ENCODE data around the gene MIEN1. TPM values are rescaled to one million over a fixed set of nuclear protein-coding genes. Genes with fewer than 3 reads are reported as not detected.

The MIEN1 gene
- total RNA-seq, 1 donor from 2014 or later, result 43.4 TPM

DNA sequence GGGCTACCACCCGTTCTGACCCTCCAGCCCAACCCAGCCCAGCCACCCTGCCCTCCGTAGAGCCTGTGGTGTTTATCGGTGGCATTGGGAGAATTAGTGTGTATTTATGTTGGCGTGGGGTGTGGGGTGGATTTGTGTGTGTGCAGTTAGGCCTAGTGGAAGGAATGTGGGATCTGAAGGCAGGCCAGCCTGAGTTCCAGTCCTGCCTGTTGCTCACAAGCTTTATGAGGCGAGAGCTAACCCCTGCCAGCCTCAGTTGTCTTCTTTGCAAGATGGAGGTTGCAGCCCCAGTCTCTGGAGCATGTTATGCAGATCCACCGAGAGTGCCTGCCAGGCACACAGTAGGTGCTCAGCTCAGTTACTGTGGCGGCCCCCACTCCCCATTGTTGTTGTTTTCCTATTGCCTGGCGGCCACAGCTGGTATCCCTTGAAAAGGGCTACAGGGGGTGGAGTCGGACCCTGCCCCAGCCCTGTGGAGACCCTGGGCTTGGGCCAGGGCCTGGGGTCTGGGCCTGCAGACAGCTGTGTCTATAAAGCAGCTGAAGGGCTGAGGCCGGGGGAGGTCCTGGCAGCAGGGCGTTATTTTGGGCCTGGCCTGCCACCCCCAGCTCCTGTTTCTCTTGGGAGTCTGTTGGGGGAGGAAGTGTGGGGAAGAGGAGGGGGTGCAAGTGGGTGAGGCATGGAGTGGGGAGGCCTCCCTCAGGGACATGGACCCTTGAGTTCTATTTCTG is 25.3 kb downstream of the MIEN1 start:
- TF ChIP-seq, protein P1, sequence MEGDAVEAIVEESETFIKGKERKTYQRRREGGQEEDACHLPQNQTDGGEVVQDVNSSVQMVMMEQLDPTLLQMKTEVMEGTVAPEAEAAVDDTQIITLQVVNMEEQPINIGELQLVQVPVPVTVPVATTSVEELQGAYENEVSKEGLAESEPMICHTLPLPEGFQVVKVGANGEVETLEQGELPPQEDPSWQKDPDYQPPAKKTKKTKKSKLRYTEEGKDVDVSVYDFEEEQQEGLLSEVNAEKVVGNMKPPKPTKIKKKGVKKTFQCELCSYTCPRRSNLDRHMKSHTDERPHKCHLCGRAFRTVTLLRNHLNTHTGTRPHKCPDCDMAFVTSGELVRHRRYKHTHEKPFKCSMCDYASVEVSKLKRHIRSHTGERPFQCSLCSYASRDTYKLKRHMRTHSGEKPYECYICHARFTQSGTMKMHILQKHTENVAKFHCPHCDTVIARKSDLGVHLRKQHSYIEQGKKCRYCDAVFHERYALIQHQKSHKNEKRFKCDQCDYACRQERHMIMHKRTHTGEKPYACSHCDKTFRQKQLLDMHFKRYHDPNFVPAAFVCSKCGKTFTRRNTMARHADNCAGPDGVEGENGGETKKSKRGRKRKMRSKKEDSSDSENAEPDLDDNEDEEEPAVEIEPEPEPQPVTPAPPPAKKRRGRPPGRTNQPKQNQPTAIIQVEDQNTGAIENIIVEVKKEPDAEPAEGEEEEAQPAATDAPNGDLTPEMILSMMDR (IDR thresholded peaks at IDR 0.05; ENCODE audit: unreplicated experiment), result no peak
- peaks cover 41% of the 10 kb centered on the region for H3K4me1 Mint-ChIP-seq (ENCODE audit: low read depth)
- no peaks in the 10 kb centered on the region for H3K9me3 Mint-ChIP-seq (ENCODE audit: low read depth)
- no peak for DNase-seq (ENCODE audit: low spot score, unreplicated experiment)
- H3K4me3 Mint-ChIP-seq (ENCODE audit: low read depth), result no peak overlapping the region
- H3K27me3 Mint-ChIP-seq, result no peaks in the 10 kb centered on the region
- H3K27ac Mint-ChIP-seq, result no peak overlapping the region
- peaks cover 6% of the 10 kb centered on the region for H3K36me3 Mint-ChIP-seq (ENCODE audit: insufficient read depth)

DNA sequence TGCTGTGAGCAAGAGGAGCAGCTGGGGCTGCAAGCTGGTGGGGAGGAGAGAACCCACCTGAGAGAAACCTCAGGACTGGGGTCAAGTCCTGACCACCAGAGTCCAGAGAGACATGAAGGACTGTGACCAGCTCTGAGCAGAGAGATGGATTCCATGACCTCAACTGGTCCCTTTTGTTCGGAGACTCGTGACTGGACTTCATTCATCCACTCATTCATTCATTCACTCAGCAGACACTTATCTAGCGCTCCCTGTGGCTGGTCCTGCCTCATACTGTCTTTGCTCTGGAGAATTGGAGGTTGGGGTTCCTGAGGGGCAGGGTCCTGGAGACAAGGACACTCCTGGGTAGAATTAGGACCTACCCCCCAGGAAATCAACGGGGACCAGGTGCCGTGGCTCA is 26.4 kb downstream of the MIEN1 start:
- Mint-ChIP-seq H3K36me3 (ENCODE audit: insufficient read depth) (peaks cover 3% of the 10 kb centered on the region), H3K4me3 (ENCODE audit: low read depth) (no peak overlapping the region), H3K9me3 (ENCODE audit: low read depth) (no peaks in the 10 kb centered on the region), H3K27me3 (no peaks in the 10 kb centered on the region), H3K27ac (peak overlapping the region; percentile 39), H3K4me1 (ENCODE audit: low read depth) (peaks cover 45% of the 10 kb centered on the region)
- TF ChIP-seq, protein P1 (IDR thresholded peaks at IDR 0.05; ENCODE audit: unreplicated experiment), result no peak
- DNase-seq (ENCODE audit: low spot score, unreplicated experiment), result no peak

DNA sequence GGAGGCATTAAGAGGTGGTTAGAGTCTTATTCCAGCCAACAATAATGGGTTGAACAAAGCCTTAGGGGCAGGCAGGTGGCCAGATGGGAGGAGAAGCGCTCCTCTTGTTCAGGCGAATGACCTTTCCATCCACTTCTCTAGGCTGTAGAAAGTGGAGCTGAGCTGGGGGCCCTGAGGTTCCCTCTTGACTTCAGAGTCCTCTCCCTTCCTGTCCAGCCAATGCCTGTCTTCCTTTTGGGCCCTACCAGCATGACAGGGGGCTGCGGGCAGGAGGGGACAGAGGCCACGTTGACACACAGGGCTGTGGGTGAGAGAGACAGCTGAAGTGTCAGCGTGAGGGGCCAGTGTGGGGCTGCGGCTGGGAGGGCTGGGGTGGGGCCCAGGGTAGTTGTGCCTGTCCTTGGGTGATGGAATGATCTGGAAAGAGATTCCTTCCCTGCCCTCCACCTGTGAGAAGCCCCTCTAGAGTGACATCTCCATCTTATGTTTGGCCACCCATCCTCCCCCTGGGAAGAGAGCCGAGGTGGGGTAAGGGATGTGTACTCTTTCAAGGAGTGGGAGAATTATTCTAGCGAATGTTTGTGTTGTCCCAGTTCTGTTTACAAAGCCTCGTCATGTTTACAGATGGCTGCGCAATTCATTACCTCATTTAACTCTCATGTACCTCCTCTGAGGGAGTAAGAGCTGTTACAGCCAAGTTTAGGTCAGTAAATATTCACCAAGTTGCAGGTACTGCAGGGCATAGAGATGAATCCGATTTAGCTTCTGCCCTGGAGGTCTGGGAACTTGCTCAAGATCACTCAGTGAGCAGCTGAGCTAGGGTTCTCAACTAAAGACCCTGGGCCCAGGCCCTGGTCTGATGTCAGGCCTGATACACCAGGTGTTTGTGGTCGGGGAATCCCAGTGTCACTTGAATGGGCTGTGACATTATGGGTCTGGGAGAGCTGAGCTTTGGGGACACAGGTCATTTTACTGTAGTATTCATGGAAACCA is 27.1 kb downstream of the MIEN1 start:
- TF ChIP-seq, protein P1 (IDR thresholded peaks at IDR 0.05; ENCODE audit: unreplicated experiment), result no peak
- Mint-ChIP-seq H3K36me3 (ENCODE audit: insufficient read depth) (peaks cover 3% of the 10 kb centered on the region), H3K27ac (peak overlapping the region; percentile 39), H3K27me3 (no peaks in the 10 kb centered on the region), H3K4me1 (ENCODE audit: low read depth) (peaks cover 47% of the 10 kb centered on the region), H3K4me3 (ENCODE audit: low read depth) (peak overlapping the region; percentile 46), H3K9me3 (ENCODE audit: low read depth) (no peaks in the 10 kb centered on the region)
- no peak for DNase-seq (ENCODE audit: low spot score, unreplicated experiment)

DNA sequence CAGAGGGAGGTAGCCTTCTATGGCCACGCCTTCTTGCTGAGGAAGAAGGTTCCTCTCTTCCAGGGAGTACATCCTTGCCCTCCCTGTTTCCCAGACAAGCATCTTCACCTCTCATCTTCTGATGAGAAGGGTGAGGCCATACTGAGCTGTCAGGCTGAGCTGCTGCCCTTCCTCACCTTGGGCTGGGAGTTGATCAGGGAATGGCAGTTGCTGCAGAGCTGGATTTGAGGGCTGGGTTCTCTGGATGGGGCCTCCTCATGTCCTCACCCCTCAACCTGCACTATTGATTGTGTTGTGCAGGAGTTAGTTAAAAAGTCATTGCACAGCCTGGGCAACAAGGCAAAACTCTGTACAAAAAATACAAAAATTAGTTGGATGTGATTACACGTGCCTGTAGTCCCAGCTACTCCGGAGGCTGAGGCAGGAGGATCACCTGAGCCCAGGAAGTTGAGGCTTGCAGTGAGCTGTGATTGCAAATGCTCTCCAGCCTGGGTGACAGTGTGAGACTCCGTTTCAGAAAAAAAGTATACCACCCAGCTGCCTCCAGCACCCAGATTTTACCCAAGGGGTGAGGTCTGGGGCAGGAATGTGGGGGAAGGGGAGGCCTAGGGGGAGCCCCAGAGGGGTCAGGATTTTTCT is 28.4 kb downstream of the MIEN1 start:
- Mint-ChIP-seq H3K9me3 (ENCODE audit: low read depth) (no peaks in the 10 kb centered on the region), H3K4me1 (ENCODE audit: low read depth) (peaks cover 47% of the 10 kb centered on the region), H3K4me3 (ENCODE audit: low read depth) (peak overlapping the region; percentile 93), H3K27ac (peak overlapping the region; percentile 77), H3K36me3 (ENCODE audit: insufficient read depth) (peaks cover 1% of the 10 kb centered on the region), H3K27me3 (no peaks in the 10 kb centered on the region)
- TF ChIP-seq, protein P1 (IDR thresholded peaks at IDR 0.05; ENCODE audit: unreplicated experiment), result no peak
- no peak for DNase-seq (ENCODE audit: low spot score, unreplicated experiment)

All from progenitor cell of endocrine pancreas (in vitro differentiated cells).